GM19463 (cell line): ENCODE measurements around the gene CCDC179.

Source experiments
- ATAC-seq: cut with Tn5 transposase; IDR thresholded peaks from one replicate; pipeline ENCODE4 v1.9.1; 2021; ENCODE audit warnings: mild to moderate bottlenecking, moderate library complexity; ENCODE audit not compliant: unreplicated experiment

Gene CCDC179

DNA sequence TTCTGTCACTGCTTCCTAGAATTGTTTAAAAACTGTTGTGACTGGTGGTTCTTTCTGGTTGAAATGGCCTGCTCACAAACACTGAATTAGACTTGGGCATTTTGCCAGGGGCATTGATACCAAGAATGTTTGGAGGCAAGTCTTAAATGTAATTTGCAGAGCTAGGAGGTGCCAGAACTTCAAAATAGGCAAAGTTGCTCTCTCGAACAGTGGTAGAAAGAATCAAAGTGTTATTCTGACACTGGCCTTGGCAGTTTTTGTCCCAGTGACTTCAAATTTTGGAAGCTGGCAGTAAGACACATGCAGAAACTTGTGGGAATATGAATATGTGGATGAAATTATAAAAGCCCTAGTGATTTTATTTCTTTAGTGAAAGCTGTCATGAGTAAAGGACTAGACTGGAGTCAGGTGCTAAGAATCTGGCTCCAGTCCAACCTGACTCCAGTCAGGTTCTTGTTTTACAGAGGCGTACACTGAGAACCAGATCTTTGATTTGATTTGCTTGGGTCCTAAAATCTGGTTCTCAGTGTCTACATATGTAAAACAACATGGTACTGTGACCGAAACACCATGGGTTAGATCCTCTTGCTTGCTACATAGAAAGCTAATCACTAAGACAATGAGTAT, 51.6 kb downstream of the CCDC179 start:
- ATAC-seq = peak; percentile 19

DNA sequence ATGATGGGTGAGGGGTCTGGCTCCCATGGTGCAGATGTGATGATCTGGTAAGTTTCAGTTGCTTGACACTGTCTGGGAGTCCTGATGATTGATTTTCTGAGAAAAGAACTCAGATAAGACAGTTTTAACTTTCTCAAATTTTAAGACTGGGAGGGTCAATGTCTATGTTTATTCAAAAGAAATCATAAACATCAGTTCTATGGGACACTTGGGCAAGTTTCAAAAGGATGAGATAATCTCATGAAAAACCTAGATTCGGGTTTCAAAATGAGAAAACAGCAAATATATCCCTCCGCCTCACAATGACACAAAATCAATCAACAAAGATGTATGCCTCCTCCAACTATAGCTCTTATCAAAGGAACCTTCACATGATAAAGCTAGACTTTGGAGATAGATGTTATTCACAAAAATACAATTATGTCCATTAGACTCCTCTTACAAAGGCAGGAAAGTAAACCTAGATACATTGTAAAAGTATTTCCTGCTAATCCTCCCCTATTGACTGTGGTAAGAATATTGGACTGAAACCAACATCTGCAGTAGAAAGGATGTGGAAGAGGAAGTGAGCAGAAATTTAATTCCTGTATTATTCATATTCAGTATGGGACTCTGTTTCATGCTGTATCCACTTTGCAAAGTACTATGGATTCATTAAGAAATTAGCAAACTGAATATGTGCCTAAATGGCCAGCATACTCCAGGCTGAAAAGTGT, 52.3 kb downstream of the CCDC179 start:
- ATAC-seq = peak; percentile 93

DNA sequence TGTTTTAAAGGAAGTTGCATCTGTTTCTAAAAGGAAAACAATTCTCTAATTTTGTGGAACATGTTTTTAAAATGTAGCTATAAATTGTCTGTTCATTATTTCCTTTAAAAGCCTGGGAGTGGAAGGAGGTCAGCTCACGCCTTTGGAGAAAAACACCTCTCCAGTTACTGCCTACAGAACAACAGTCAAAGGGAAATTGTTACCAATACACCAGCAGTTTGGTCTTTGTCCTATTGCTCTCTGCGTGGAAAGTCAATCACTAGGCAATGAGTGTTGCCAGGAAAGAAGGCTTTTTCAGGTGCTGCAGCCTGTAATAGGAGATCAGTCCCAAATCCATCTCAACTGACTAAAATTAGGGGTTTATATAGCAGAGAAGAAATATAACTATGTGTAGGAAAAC, 52.9 kb downstream of the CCDC179 start:
- no peak for ATAC-seq

DNA sequence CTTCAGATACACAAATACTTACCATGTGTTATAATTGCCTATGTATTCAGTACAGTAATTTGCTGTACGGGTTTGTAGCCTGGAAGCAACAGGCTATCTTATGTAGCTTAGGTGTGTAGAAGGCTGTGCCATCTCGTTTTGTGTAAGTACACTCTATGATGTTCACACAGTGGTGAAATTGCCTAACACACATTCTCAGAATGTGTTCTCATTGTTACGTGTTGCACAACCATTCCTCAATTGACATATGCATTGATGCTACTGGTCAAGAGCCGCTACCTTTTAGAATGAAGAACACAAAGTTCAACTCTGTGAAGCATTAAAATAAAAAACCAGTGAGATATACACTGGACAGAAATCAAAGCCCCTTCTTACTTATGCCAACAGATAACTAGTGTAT, 57.4 kb downstream of the CCDC179 start:
- ATAC-seq = no peak

DNA sequence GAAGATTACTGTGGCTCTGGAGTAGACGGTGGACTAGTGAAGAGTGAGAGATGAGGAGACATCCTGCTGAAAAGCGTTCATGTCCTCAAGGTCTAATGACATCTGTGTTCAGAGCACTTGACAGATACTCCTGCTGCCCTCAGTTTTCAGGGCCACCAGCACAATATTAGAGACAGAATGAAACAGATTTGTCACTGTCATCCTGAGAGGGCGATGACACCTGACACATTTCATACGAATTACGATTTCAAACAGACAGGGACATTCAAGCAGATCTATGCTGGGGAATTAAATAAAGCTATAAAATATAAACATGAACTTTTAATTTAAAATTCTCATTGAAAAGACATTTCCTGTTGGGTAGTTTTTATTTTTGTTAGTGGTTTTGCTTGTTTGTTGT, 59.8 kb downstream of the CCDC179 start:
- no peak for ATAC-seq

DNA sequence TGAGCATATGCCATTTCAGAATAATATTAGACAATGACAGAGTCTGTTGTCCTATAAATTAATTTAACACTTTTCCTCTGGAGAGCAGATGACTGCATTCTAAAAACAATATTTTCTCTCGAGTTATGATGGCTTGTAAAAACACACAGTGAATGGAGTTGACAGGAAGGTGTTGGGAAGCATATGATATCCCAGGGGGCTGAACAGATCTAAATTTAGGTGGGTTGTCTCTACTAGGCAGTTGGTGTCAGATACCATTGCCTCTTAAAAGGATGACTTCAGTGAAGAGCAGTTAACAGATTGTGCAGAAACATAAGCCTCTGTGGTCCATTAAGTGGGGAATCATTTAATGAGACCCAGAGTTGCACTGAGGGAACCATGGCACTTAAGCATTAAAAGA, 61.4 kb downstream of the CCDC179 start:
- ATAC-seq = no peak

DNA sequence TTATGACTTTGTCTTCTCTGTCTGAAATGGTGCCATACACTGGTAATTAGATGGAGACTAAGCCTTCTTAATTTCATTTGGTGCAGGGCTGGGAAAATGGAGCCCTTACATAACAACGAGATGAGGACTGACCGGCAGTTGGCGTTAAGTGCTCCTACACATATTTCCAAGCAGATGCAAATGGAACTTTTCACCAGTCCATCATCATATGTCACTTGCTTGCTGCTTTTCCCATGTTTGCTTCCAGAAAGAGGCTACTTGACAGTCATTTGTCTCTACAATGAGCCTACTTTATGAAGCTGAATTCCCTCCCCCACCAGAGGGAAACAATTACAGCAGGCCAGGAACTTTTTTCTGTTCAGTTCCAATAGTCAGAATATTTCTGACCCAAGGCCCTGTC, 63.2 kb downstream of the CCDC179 start:
- no peak for ATAC-seq
